Stimulated activated CD8-positive, alpha-beta memory T cell treated with anti-CD3 and anti-CD28 coated beads, Interleukin-15, amount 100 ng/mL, for 24 hours (primary cell): Measurements from ENCODE around the gene TENT5A.
"Not testable (repeated sequence)": the region's sequence is repeated elsewhere in the genome, so short reads cannot be mapped to it uniquely, and the experiment has no call there.

ENCODE experiments used
- DNase-seq: peaks from one replicate; pipeline ENCODE4 v3.0.0-alpha.2; 2020; ENCODE audit warnings: low read depth

The TENT5A gene

DNA sequence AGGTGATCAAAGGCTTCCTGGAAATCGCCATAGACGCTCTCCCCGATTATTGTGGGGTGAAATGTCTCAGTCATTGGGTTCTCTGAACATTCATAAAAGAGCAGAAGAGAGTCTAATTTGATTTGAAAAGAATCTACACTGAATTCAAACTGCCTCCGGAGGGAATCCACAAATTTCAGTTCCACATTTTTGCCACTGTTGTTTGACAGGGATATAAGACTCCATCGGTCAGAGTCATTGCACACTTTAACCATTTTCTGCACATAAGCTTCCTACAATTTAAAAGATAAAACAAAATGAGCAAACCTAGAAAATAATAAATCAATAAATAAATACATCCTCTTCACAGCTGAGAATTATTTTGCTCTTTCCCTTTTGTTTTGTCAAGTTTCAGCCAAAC, 2.3 kb downstream of the TENT5A start:
- DNase-seq, result no peak

DNA sequence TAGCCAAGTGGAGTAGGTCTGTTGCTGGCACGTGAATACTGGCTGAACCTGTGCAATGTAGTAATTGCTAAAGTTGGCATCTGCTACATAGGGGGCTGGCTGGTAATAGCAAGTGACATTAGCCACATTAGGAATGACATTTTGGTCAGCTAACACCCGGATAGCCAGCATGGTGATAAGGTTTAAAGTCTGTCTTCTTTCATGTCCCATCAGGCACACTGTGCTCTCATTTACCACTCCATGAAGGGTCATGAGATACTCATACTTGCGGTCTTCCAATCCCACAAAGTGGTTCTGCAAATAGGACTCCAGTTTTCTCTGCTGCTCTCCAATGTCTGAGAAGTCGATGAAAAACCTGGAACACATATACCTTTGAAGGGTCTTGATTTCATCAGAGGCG, 2.8 kb downstream of the TENT5A start:
- DNase-seq, result no peak

DNA sequence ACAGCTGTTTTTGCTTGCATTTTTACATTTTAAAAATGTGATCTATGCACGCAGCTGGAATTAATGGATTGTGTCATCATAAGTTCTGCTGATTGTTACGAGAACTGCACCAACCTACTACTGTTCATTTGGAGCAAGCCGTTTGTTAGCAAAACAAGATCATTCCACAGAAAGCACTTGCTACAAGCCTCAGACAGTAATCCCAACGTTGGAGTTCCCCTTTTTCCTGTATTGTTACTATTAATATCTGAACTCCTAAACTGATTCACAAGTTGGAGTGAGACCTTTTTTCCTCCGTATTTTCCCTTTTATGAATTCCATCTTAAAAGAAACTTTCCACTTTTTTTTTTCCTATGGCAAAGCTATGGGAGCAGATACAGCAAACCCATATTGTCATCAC, 3.5 kb downstream of the TENT5A start:
- no peak for DNase-seq

DNA sequence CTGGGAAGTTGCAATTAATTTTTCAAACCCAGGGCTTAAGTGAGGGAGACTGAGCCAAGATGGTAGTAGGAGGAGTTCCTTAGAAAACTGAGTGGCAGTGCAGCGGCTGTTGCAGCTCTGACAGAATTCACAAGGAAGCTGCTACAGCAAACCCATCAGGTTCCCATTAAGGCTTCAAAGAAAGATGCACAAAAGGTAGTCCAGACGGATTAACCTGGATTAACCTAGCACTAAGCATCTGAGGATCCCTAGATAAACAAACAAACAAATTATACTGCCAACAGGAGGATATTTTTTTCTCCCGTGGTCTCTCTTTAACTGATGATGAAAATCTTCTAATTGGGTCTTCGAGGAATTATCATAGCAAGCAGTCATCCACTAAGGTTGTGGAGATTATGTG, 5.2 kb downstream of the TENT5A start:
- DNase-seq, result no peak

DNA sequence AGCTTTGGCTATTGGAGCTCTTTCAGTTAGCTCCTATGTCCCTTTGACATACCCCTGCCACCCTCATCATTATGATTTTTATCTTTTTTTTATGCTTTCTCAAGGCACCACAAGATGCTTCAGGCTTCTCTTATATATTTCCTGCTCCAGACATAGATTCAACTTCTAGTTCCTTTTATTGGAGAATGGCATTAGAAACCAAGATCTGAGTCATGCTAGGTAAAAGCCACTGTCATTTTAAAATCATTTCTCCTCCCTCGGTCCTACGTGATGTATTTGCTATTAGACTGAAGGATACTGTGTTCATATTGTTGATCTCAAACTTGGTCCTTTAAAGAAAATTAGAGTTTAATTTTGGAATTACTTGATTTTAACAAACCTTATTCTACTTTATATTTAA, 8.3 kb downstream of the TENT5A start:
- DNase-seq, result no peak

DNA sequence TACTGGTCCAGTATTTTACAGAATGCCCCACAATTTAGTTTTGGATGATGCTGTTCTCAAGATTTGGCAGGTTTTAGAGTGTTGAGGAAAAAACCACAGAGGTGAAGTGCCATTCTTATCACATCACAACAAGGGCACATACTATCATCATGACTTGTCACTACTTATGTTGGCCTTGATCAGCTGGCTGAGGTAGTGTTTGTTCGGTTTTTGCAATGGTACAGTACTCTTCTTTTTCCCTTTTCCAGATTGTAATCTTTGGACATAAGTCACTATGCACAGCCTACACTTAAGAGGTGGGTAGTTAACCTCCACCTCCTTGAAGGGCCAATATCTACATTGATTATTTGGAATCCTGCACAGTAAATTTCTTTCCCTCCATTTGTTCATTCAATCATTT, 8.8 kb downstream of the TENT5A start:
- no peak for DNase-seq

GRCh38 chr6:81741689-81742088, 10.8 kb downstream of the TENT5A start:
- DNase-seq, result no peak

GRCh38 chr6:81740591-81740990, 11.9 kb downstream of the TENT5A start:
- not testable (repeated sequence) for DNase-seq

- DNase-seq, result no peak
Observed at GRCh38 chr6:81739230-81740195, 13.0 kb downstream of the TENT5A start.

- DNase-seq, result no peak
Observed at GRCh38 chr6:81736428-81736827, 16.1 kb downstream of the TENT5A start.

GRCh38 chr6:81735756-81736380, 16.6 kb downstream of the TENT5A start:
- DNase-seq, result no peak

DNA sequence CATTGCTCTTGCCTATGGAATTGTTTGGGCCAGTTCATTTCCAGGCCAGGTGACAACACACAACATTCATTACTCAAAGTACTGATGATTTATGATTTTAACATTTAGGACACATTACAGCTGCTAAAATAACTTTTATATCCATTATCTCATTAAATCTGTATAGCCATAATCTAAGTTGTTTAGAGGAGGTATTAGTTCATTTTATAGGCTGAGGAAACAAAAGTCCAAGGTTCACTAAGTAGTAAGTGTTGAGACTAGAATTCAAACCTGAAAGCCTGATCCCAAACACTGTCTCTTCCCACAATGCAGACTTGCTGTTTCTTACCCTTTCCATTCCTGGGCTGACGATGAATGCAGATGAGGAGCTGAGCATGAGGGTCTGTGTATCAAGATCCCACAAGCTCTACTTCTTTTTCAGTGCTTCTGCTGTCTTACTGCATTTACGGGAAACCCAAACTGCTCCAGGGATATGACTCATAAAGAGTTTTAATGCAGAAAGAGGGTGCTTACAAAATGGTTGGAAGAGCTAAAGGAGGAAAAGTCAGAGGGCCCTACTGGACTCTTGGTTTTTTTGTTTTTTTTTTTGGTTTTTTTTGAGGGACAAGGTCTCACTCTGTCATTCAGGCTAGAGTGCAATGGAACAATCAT, 17.9 kb downstream of the TENT5A start:
- DNase-seq, result no peak

DNA sequence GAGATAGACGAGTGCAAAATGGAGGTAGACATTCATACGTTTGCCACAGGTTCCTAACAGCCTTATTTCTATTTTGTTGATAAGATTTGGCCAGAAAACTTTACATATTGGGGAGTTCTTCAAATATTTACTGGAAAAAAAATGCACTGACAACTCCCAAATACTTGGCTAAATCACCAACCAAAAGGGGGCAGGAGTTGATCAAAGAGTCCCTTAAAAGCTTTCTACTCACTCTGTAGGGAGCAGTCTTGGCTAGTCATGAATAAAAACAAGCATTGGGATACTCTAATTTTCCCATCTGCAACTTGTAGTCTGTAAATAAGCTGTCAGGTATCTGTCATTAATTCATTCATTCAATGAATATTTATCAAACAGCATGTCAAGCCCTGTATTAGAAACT, 18.4 kb downstream of the TENT5A start:
- no peak for DNase-seq

GRCh38 chr6:81731814-81732213, 20.7 kb downstream of the TENT5A start:
- DNase-seq, result no peak

DNA sequence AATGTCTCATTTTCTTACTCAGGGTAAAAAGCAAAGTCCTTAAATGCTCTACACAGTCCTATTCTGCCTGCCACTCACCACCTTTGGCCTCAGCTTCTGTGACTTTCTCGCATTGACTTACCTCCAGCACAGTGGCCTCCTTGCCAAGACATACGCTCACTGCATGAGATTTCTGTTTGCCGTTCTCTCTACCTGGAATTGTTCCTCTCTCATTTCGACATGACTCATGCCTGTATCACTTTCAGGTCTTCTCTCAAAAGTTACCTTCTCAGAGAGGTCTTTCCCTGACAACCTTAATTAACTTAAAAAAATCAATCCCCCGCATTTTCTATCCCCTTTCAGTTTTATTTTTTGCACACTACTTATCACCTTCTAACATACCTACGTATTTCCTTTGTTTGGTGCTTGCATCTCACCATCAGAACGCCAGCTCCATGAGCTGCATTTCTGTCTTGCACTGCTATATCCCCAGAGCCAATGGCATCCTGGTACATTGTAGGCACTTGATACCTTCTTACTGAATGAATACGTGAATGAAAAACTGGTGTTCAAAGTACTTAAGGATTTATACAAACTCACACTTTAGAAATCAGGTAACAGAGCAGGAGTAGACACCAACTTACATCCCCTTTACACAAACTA, 24.5 kb downstream of the TENT5A start:
- DNase-seq, result no peak

DNA sequence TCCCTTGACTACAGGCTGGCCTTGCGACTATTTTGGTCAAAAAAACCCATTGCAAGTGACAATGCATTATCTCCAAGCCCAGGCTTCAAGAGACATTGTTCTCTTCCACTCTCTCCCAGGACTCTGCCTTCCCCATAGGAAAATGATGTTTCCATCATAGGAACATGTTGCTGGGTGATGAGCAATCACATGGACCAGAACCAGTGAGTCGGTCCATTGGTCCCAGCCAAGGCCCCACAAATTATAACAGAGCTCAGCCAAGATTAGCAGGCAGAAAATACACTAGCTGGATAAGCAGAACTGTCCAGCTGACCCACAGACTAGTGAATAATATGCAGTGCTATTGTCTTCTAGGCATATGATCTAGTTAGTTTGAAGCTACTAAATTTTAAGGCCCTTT, 27.4 kb downstream of the TENT5A start:
- DNase-seq, result no peak

GRCh38 chr6:81722506-81723223, 29.8 kb downstream of the TENT5A start:
- no peak for DNase-seq

DNA sequence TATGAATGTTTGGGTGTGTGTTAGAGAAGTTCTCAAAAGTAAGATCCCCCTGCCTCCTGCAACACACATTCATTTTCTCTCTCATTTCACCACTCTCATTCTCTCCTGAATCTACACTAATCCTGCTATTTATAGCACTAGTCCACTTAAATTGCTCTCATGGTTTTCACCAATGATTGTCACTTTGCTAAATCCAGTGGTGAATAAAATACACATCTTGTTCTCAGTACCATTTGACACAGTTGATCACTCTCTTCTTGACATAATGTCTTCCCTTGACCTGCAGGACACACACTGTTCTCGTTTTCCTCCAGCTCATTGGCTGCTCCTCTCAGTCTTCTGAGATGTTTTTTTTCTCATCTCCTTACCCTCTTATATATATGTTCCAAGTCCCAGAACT, 32.1 kb downstream of the TENT5A start:
- DNase-seq, result no peak

DNA sequence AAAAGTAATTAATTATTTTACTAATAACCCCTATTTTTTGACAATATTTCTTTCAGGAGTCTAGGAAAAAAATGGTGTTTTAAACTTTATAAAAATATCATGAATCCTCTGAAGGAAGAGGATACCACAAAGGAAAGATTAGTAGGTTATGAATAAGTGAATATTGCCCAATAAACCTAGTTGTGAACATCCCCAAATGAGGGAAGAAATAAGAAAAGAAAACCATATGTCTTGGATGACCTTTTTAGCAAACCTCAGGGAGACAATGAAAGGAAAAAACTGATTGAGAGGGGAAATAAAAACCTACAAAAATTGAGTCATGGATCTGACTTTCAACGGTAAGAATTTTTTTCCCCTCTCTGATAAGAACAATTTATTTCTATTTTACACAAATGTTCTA, 34.4 kb downstream of the TENT5A start:
- no peak for DNase-seq

GRCh38 chr6:81714684-81715083, 37.8 kb downstream of the TENT5A start:
- DNase-seq, result no peak

- DNase-seq, result no peak
Observed at GRCh38 chr6:81713205-81713604, 39.3 kb downstream of the TENT5A start.
